HG03135 (cell line): ENCODE measurements around the gene DHX38.

Experiments
- ATAC-seq: cut with Tn5 transposase; IDR thresholded peaks from one replicate; pipeline ENCODE4 v1.9.1; 2021; ENCODE audit warnings: mild to moderate bottlenecking, moderate library complexity; ENCODE audit not compliant: unreplicated experiment

Gene DHX38

DNA sequence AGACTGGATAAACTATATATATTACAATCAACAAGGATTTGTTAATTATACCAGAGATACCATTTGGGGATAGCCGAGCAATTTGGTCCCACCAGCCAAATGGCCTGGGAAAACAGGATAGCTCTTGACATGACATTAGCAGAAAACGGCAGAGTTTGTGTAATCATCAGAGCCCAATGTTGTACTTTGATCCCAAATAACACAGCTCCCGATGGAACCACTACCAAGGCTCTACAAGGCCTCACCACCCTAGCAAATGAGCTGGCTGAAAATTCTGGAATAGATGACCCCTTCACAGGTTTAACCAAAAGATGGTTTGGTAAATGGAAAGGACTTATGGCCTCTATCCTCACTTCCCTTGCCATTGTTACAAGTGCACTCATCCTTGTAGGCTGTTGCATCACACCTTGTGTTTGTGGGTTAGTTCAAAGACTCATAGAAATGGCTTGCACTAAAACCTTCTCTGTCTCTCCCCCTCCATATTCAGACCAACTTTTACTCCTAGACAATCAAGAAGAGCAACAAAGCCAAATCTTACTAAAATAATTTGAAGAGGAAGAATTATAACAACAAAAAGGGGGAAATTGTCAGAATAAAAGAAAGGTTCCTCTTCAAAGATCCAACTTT, 9.8 kb upstream of the DHX38 start:
- no peak for ATAC-seq

DNA sequence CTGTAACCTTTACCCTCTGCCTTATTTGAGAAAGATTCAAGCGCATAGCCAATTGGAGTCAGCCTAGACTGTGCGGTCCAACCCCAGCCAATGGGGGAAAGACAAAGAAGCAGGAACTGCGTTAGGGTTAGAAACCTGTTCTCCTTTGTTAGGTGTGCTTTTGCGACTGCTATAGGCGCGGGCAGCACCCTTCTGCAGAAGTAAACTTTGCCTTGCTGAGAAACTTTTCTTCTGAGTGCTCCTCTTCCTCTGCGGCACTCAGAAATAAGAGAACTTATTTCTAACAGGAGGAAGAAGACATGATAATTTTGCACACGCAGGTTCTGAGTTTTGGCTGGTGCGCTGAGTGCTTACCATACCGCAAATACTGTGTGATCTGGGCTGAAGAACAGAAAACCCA, 9.2 kb upstream of the DHX38 start:
- ATAC-seq, result no peak

DNA sequence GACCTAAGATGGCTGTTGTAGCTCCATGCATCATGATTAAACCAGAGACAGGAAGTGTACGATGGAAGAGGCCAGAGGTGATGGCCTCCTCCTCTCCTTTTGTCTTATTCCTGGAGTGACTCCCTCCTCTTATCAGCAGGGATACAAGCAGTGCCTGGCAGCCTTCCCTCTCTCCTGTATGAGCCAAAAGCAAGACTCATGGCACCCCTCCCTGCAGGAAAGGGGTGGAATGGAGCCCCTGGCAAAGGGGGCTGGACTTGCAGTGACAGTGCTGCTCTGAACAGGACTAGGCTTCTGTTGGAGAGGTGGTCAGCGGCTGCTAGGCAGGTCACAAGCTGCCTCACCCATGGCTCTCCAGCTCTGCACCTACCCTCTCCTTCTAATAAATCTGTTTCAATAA, 8.6 kb upstream of the DHX38 start:
- ATAC-seq, result no peak

- no peak for ATAC-seq
Observed at GRCh38 chr16:72091217-72091616, 2.4 kb upstream of the DHX38 start.

GRCh38 chr16:72092832-72093447, 707 bp upstream of the DHX38 start:
- ATAC-seq, result no peak

DNA sequence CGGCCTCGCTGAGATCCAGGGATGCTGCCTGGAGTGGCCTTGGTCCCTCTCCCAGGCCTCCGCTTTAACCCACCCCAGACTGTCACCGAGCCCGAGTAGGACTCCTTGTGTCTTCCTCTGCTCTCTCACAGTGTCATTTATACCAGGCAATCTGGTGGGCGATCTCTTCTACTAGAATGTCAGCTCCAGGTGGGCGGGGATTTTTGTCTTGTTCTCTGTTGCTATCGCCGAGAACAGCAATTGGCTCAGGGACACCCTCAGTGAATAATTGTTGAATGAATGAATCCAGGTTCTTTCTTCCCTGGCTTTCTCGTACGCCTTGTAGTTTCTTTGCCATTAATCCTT, 591 bp downstream of the DHX38 start:
- no peak for ATAC-seq

DNA sequence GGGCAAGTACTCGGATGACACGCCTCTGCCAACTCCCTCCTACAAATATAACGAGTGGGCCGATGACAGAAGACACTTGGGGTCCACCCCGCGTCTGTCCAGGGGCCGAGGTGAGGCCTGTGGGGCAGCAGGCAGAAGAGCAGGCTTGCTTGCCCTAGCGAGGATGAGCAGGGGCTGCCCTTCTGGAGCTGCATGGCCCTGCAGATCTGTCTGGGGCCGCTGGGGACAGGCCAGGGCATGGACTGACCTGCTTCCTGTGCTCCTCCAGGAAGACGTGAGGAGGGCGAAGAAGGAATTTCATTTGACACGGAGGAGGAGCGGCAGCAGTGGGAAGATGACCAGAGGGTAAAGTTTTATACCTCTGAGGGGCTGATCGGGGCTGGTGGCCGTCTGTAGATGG, 5.3 kb downstream of the DHX38 start:
- no peak for ATAC-seq

GRCh38 chr16:72099377-72099818, 5.8 kb downstream of the DHX38 start:
- peak; percentile 79 for ATAC-seq

DNA sequence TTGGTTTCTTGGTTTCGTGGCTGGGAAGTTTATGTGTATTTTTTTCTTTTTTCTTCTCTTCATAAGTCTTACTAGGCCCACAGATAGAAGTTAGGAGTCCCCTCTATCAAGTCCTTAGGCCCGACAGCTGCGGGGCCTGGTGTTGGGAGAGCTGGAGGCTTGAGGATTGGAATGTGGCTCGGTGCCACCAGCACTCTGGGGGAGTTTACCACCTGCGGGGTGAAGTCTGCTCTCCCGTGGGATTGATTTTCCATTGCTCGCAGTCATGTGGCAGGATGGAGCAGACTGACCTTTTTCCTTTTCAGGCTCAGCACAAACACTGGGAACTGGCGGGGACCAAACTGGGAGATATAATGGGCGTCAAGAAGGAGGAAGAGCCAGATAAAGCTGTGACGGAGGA, 7.5 kb downstream of the DHX38 start:
- ATAC-seq, result no peak

- ATAC-seq, result no peak
Observed at GRCh38 chr16:72104905-72105304, 11.3 kb downstream of the DHX38 start.

DNA sequence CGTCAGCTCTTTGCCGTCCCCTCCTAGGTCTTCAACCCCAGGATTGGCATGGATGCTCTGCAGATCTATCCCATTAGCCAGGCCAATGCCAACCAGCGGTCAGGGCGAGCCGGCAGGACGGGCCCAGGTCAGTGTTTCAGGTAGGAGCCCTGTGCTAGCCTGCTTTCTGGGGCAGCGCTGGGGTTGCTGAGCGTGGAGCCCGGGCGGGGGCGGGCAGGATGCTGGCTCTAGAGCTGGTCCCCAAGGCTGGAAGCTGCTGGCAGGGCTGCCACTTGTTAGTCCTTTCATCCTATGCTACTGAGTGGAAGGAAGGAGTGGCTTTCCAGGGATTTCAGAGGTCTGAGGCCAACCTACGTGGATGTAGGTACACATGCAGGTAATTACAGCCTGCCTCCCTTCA, 12.3 kb downstream of the DHX38 start:
- no peak for ATAC-seq

GRCh38 chr16:72107371-72107770, 13.7 kb downstream of the DHX38 start:
- ATAC-seq, result no peak

DNA sequence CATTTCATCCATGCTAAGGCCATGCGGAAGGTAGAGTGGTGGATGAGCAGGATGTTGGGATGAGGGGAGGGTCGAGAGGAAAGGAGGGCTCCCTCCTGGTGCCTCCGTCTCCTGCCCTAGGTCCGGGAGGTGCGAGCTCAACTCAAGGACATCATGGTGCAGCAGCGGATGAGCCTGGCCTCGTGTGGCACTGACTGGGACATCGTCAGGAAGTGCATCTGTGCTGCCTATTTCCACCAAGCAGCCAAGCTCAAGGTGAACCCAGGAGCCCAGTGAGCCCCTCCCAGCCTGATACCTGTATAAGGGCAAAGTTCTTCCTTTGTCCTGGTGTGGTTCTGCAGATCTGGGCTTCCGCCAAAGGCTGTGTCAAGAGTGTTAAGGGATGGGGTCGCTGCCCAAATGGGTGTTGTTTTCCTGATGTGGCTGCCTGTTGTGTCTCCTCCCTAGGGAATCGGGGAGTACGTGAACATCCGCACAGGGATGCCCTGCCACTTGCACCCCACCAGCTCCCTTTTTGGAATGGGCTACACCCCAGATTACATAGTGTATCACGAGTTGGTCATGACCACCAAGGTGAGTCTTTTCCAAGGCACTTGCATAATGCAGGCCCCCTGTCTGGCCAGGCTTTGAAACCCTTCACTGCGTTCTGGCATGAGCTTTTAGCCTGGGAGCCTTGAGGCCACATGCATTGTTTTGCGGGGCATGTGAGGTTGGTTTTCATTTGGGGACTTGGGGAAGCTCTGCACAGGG, 14.9 kb downstream of the DHX38 start:
- no peak for ATAC-seq

DNA sequence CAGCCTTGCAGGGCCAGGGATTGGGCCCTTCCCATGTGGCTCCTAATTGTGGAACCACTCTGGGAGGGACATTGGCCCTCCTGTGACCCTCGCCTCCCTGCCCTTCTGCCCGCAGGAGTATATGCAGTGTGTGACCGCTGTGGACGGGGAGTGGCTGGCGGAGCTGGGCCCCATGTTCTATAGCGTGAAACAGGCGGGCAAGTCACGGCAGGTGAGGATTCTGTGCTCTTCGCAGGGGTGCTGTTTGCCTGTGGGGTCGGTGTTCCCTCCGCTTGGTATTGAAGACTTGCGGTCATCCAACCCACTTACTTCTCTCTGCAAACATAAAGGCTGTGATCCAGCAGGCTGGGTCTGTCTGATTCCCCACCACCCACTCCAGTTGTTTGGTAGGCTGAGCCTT, 15.7 kb downstream of the DHX38 start:
- ATAC-seq, result no peak

- no peak for ATAC-seq
Observed at GRCh38 chr16:72109966-72110530, 16.4 kb downstream of the DHX38 start.

GRCh38 chr16:72110662-72111615, 17.3 kb downstream of the DHX38 start:
- ATAC-seq, result no peak

GRCh38 chr16:72111657-72112451, 18.2 kb downstream of the DHX38 start:
- ATAC-seq, result no peak

GRCh38 chr16:72112452-72112792, 18.8 kb downstream of the DHX38 start:
- no peak for ATAC-seq

GRCh38 chr16:72112906-72113615, 19.4 kb downstream of the DHX38 start:
- no peak for ATAC-seq

GRCh38 chr16:72113616-72113945, 19.9 kb downstream of the DHX38 start:
- ATAC-seq, result no peak
